NCI-H2227 (cell line): ENCODE data around the gene ETNK1.
"Not testable (repeated sequence)": the region's sequence is repeated elsewhere in the genome, so short reads cannot be mapped to it uniquely, and the experiment has no call there.

Source experiments
- DNase-seq: peaks from one replicate; lab custom pipeline; 2025; ENCODE audit not compliant: unreplicated experiment; lab: John Stamatoyannopoulos, UW

ETNK1 gene, protein sequence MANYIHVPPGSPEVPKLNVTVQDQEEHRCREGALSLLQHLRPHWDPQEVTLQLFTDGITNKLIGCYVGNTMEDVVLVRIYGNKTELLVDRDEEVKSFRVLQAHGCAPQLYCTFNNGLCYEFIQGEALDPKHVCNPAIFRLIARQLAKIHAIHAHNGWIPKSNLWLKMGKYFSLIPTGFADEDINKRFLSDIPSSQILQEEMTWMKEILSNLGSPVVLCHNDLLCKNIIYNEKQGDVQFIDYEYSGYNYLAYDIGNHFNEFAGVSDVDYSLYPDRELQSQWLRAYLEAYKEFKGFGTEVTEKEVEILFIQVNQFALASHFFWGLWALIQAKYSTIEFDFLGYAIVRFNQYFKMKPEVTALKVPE

DNA sequence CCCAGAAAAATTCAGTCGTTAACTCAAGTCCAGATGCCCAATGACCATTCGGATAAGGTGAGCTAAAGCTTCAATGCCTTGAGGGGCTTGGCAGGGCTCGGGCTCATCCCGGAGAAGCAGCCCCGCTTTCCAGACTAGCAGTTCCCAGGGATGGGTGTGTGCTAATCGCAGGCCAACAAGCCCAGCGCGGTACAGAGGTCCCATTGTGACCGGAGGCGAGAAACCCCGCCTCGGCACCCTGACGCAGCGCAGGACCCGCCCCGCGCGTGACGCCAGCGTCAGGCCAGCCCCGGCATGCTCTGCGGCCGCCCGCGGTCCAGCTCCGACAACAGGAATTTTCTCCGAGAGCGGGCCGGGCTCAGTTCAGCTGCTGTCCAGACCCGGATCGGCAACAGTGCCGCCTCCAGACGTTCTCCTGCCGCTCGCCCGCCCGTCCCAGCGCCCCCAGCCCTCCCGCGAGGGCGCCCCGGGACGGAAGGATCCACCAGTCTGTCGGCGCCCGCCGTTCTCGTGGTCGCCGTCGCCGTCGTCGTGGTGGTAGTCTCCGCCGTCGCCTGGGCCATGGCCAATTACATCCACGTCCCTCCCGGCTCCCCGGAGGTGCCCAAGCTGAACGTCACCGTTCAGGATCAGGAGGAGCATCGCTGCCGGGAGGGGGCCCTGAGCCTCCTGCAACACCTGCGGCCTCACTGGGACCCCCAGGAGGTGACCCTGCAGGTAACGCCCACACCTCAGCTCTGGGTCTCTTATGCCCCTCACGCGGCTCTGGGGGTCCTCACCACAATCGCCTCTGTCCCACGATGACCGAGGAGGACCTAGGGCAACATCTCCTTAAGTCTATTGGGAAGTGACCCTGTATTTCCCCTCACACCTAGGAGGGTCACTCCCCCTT, at the start of gene ETNK1:
TSS of gene ETNK1 (plus strand) at position 302 of the 892 bp plus-strand sequence. CDS start at position 562, 260 bp downstream.
- peak; percentile 91 for DNase-seq

GRCh38 chr12:22576065-22576464, 48.9 kb upstream of the ETNK1 start:
- no peak for DNase-seq

DNA sequence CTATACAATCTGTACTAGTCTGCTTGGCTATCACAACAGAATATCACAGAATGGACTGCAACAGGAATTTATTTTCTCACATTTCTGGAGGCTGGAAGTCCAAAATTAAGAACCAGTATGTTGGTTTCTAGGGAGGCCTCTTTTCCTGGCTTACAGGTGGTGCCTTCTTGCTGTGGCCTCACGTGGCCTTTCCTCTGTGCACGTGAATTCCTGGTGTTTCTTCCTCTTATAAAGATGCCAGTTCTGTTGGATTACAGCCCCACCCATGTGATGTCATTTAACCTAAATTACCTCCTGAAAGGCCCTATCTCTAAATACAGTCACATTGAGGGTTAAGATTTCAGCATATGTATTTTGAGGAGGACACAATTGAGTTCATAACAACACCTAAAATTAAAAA, 48.5 kb upstream of the ETNK1 start:
- no peak for DNase-seq

DNA sequence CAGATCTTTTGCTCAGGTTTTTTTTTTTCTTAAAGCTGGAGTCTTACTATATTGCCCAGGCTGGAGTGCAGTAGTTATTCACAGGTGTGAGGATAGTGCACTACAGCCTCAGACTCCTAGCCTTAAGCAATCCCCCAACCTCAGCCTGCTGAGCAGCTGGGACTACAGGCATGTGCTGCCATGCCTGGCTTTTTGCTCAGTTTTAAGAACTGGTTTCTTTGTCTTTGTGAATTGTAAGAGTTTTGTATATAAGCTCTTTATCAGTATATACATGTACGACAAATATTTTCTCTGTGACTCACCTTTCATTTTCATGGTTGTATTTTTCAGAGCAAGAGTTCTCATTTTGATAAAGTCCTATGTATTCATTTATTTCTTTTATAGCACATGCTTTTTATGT, 47.3 kb upstream of the ETNK1 start:
- no peak for DNase-seq

- no peak for DNase-seq
Observed at GRCh38 chr12:22578328-22578727, 46.6 kb upstream of the ETNK1 start.

- DNase-seq = no peak
Observed at GRCh38 chr12:22588817-22589216, 36.2 kb upstream of the ETNK1 start.

DNA sequence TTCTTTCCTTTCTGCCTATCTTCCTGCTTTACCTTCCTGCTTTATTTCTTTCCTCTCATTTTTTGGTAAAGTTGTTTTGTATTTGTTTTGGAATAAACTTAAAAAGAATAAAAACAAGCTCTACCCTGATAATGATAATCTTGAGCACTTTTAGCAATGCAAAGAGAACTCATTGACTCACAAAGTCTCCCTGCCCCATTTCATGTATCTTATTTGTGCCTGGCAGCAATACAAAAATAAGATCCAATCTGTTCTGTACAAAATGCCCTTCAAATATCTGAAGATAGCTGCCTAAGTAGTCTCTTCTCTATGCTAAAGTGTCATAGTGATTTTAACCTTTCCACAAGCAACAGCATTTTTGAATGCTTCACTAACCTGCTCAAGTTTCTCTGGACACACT, 31.1 kb upstream of the ETNK1 start:
- DNase-seq = no peak

- not testable (repeated sequence) for DNase-seq
Observed at GRCh38 chr12:22597539-22597938, 27.4 kb upstream of the ETNK1 start.

GRCh38 chr12:22598141-22598762, 26.7 kb upstream of the ETNK1 start:
- no peak for DNase-seq

DNA sequence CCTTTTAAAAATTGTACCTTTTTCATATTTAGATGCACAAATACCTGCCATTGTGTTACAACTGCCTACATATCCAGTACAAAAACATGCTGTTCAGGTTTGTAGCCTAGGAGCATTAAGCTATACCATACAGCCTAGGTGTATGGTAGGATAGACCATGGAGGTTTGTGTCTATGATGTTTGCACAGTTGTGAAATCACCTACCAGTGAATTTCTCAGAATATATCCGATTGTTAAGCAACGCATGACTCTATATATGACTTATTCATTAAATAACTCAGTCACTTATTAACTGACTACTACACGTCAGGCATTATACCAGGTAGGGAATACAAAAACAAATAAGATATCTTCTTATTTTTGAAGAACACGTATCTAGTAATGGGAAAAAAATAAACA, 26.2 kb upstream of the ETNK1 start:
- DNase-seq = no peak

DNA sequence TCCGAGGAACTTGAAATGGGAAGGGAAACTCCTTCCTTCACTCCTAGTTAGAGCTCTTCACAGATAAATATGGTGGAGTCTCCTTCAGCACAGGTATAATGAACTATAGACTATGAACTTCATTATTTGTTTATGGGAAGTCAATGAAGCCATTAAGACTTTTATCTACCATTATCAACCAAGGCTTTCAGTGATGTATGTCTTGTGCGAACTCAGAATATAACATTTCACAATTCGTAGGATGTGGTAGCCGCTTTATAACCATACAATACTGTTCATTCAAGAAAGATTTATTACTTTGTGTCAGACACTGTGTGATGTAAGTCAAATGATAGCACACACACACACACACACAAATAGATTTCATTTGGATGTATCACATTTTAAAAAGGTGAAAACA, 24.8 kb upstream of the ETNK1 start:
- DNase-seq = no peak

GRCh38 chr12:22609501-22609900, 15.5 kb upstream of the ETNK1 start:
- no peak for DNase-seq

GRCh38 chr12:22610131-22610530, 14.8 kb upstream of the ETNK1 start:
- no peak for DNase-seq

- DNase-seq = not testable (repeated sequence)
Observed at GRCh38 chr12:22612822-22613221, 12.1 kb upstream of the ETNK1 start.

DNA sequence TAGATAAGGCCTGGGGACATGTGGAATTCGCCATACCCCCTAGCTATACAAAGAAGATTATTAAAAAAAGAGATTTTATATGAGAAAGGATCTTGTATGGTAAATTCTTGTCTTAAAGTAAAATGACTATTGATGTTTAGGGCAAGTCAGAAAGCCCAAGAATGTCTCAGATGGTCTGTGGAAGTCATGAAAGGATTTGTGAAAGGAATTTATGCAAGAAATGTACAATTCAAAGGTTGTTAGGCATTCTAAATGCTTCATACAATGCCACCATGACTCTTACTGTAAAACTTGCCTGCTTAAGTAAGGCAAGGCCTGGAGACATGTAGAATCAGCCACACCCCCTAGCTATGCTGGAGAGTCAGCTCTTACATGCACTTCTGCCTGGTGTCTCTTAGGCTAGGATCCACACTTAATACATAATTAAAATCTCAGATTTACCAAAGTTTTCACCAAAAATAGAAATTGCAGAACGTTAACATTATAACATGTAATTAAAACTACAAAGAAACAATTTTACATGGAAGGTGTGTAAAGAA, 8.9 kb upstream of the ETNK1 start:
- no peak for DNase-seq

DNA sequence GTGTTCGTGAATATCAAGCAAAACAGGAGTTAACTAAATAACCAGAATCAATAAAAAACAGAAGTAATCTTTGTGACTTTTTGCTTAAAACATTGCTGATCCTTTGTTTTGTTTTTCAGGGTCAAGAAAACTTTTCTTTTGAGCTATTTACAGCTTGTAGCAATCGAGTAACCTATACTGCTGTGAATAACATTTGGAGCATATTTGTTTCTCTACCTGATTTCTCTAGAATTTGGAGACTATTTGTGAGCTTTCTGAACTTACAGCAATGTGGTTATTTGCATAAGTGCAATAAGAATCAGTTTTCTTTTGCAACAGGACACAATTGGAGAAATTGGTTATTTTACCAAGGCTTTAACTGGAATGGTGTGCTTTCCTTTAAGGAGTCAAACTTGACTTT, 7.3 kb upstream of the ETNK1 start:
- no peak for DNase-seq

GRCh38 chr12:22624548-22624869, 462 bp upstream of the ETNK1 start:
- DNase-seq = peak; percentile 61

DNA sequence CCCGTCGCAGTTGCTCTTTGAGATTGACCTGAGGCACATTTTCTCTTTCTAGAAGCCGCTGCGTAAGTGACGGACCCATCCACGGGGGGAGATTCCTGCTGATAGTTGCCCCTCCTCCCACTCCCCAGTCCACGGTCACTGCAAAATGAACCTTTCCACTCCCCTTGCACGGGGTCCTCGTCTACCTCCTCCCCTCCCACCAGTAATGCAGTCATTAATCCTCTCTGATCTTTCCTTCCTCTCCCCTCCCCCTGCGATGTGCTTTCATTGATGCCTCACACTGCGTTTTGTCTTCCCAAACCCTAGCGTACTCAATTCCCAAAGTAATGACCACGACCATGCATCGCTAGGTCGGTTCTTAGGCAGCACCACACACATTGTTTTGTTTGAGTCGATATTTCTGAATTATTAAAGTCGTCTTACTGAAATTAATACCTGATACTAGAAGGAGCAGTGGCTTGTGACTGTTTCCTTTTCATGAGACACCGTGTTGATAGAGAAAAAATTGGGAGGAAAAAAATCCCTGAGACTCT, 857 bp downstream of the ETNK1 start:
- DNase-seq = peak; percentile 61

DNA sequence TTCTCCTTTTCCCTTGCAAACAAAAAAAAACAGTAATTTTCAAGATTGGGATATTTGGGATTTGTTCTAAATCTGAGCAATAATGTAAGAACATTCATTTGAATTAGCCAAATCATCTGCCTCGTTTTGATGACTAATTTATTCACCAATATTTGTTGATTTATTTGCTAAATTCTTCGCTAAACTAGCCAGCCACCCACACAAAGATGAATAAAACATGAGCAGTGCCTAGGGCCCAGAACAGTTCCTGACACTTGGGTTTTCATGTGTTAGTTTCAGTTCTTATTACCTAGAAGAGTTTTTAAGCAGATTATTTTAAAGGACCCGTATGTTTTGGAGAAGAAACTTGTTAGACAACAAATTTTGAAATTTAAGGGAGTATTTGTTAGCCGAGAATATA, 1.4 kb downstream of the ETNK1 start:
- no peak for DNase-seq

DNA sequence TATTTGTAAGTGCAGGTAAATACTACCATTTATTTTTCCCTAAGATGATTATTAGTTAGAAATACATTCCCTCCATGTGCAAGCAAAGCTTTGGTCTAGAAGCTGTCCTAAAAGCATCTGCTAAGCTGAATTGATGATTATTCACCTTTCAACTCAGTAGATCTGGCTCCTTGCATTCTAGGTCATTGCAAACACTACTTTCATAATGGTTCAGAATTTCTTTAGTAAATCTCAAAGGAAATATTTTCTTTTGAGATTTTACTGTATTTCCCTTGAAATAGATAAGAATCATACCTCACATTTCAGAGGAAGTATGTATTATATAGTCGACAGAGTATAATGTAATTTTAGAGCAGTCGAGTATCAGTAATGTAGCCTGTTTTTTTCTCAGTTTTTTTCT, 2.4 kb downstream of the ETNK1 start:
- DNase-seq = no peak

GRCh38 chr12:22628228-22628627, 3.3 kb downstream of the ETNK1 start:
- DNase-seq = no peak
